DMS 273 treated with DMSO at 0.1 percent for 48 hours (cell line): ENCODE data around the gene PLIN1.

Experiments used
- DNase-seq: peaks from one replicate; lab custom pipeline; 2025; lab: John Stamatoyannopoulos, UW

Gene PLIN1

DNA sequence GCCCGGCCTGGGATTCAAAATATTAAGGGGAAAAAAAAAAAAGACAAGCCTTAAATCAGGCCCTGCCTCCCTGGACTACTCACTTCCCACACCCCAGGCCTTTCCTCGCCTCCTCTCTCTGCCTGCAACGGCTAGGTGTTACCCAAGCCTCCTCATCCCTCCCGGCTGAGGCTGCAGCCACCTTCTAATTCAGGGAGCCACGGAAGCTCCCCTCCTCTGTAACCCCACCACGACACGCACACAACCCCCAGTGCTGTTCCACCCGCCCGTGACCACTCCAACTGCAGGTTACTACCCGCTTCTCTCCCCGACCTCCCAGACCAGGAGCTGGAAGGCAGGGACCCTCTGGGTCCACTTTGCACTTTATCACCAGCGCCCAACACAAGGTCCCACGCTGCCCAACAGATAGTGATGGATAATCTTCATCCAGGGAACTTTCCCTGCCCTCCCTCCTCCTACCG, 24.8 kb downstream of the PLIN1 start:
- no peak for DNase-seq

DNA sequence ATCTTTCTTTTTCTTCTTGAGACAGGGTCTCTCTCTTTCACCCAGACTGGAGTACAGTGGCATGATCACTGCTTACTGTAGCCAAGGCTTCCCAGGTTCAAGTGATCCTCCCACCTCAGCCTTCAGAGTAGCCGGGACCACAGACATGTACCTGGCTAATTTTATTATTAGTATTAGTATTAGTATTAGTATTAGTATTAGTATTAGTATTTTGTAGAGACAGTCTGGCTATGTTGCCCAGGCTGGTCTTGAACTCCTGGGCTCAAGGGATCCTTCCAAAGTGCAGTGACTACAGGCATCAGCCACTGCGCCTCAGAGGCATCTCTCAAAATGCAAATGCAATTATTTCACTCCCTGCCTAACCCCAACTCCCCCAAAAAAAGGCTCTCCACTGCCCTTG, 25.6 kb downstream of the PLIN1 start:
- no peak for DNase-seq

DNA sequence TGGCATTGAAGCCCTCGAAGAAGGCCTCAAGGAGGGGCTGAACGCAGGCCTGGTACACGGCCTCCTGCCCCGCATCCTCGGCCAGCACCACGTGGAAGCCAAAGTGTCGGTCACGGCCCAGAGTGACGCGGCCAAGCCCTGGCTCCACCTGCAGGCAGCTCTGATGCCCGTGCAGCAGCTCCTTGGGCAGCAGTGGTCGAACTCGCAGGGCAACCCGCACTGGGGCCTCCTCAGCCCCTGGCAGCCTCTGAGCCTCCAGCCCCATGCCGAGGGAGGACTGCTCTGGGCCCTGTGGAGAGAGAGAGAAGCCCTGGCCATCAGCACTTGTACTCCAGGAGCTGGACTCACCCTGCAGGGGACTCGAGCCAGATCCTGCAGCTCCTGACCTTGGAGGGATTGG, 26.5 kb downstream of the PLIN1 start:
- DNase-seq = no peak

DNA sequence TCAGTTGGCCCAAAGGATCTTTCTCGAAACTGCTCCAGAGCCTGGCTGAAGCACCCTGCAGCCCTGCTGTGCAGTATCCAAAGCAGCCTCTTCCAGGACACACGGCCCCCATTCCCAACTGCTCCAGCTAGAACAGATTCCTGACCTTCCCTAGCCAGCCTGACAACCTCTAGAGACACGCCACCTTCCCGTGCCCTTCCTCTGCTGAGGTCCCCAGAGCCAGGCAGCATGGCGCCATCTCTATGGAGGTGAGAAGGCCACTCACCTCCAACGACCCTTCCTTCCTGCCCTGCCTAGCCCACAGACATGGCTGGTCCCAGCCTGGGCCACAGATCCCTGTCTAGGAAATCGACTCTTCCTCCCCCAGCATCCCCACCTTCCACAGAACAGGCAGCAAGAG, 27.0 kb downstream of the PLIN1 start:
- DNase-seq = no peak

DNA sequence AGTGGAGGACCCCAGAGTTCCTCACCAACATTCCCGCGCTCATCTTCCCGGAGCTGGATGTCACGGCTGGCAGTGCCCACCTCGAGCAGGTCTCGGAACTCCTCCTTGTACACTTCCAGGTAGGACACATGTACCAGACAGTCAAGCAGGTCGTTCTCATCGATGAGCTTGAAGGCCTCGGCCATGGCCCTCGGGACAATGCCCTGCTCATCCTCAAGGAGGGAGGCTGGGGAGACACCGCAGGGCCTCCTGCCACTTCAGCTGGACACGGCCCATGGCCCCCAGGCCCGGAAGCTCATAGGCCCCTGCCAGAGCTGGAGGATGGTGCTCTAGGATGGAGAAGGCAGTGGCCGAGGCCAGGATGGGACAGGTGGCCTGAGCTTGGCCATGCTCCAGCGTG, 29.5 kb downstream of the PLIN1 start:
- no peak for DNase-seq

DNA sequence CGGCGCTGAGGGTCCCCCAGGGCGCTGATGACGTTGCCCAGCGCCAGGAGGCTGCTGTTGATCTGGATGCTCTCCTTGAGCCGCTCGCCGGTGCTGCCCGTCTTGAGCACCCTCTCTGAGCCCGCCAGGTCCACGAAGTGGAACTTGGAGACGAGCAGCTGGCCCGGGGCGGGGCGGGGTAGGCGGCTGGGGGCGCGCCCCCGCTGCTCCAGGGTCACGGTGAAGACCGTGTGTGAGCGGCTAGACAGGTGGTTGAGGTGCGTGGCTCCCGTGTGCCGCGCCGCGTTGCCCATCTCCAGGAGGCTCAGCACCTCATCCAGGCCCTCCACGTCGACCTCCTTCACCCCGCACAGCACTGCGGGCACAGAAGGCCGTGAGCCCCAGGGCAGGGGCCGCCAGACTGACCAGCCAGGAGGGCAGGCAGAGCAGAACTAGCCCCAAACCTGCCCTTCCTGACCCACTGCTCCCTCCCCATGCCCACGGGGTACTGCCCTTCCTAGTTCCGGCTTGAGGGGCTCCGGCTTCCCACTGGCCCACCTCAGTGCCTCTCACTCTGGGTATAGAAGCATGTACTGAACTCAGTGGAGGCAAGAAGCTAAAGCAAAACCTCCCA, 30.0 kb downstream of the PLIN1 start:
- DNase-seq = no peak

DNA sequence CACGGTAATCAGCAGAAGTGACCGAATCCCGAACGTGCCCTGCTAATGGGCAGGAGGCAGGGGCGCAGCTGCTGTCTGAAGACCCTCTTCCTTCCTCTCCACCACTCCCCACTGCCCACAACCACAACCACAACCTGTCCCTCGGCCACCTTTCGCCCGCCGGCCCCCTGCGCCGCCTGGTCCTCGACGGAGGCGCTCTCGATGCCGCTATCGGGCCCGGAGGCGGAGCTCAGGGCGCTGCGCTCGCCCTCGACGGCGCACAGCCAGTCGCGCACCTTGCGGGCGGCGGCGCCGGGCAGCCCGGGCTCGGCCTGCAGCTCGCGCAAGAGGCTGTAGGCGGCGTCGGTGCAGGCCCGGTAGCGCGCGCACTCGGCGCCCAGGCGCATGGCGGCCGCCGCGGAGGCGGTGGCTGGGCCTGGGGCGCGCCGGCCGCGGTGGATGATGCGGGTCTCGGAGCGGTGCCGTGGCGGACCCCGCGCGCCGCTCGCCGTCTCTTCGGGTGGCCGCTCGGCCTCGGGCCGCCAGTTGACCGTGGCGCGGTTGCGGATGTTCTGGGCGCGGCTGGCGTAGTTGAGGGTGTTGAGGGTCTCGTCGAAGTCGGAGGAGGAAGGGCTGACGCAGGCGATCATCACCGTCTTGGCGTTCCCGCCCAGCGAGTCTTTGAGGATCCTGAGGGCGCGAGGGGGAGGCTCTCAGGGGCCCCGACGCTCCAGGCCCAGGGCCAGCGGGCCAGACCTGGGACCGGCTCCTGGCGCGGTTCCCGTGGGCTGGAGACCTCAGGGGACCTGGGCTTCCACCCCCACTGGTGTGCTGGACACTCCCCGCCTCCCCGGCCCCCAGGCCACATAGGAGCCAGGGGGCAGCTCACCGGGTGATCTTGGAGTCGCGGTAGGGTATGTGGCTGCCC, 30.8 kb downstream of the PLIN1 start:
- no peak for DNase-seq

DNA sequence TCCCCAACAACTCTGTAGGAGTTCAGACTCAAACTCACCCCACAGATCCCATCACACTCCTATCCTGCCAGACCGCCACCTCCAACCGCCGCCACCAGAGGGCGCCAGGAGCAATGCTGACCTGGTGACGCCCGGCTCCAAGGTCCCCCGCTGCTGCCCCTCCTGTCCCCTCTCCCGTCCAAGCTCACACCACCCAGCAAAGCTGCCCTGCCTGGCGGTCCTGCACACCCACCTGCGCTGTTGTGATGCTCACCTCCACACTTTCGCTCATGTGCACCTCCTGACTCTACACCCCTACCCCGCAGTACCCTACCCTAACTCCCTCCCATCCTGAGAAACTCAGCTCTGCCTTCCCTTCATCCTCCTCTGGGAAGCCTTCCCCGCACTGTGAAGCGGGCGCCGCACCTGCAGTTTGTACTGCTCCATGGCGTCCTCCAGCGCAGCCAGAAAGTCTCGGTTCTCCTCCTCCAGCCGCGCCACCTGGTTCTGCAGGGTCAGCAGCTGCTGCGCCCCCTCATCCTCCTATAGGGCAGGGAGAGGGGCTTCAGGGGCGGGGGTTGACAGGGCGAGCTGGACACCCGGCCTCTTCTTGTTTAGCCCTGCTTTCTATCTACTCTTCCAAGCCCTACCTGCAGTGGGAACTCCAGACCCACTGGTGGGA, 31.8 kb downstream of the PLIN1 start:
- no peak for DNase-seq

DNA sequence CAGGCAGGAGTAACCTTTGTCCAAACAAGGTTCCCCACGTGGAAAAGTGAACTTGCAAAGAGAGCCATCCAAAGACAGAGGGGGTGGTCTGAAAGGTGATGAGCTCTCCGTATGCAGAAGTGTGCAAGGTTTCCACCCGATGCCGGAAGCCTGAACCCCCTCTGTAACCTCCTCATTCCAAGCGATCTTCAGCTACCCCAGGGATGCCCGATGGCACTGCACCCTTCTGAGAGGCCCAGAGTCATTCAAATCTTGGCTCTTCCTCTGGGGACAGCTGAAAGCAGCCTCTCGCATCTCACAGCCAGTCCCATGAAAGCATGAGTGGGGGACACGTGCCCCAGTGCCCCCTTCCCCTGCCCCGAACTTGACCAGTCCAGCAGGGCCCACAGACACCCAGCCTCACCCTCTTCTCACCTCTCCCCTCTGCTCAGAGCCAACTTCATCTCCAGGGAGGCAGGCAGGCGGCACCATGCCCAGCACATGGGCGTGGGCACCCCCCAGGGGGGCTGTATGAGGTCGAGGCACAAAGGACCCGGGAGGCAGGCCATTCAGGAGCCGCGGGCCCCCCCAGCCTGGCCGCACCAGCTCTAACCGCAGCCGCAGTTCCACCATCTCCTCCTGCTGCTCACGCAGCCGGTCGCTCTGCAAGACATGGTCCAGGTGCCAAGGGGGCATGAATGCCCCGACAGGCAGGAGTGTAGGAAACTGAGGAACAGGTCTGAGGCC, 32.6 kb downstream of the PLIN1 start:
- no peak for DNase-seq

DNA sequence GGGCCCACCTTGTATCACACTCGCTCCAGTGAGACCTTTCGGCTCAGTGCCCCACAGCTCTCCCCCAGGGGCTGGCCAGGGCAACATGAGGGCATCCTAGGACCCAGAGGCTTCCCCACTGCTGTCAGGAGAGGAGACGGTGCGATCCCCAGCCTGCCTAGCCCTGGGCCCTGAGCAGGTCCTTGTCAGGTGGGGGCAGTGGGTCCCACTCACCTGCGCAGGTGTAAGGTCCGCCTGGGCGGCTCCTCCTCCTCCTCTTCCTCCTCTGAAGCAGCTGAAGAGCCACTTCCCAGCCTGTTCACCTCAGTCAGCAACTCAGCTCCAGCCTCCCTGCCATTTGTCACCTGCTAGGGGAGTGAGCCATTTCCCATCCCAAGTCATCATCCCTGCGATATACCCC, 33.5 kb downstream of the PLIN1 start:
- DNase-seq = no peak

DNA sequence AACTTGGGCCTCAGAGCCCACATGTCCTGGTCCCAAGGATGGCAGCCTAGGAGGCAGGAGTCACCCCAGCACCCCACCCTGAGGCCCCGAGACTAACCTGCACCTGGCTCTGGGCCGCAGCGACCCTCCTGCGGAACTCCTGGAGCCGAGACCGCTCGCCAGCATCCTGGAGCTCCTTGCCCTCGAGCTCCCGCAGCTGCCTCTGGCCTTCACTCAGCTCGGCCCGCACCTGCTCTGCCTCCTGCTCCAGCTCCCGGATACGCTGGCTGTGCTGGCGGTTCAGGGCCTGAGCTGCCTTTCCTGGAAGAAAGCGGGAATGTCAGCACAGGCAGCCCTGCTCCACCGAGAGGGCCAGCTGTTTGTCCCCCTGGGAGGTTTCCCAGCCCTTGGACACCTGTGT, 37.1 kb downstream of the PLIN1 start:
- no peak for DNase-seq

DNA sequence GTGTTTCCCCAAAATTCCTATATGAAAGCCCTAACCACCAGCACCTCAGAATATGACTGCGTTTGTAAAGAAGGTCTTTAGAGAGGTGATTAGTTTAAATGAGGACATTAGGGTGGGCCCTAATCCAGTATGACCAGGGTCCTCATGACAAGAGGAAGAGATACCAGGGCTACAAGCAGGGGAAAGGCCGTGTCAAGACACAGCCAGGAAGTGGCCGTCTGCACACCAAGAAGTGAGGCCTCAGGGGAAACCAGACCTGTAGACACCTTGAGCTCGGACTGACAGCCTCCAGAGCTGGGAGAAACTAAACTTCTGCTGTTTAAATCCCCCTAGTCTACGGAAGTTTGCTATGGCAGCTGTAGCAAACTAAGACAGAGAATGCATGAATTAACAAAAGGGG, 38.1 kb downstream of the PLIN1 start:
- DNase-seq = no peak

DNA sequence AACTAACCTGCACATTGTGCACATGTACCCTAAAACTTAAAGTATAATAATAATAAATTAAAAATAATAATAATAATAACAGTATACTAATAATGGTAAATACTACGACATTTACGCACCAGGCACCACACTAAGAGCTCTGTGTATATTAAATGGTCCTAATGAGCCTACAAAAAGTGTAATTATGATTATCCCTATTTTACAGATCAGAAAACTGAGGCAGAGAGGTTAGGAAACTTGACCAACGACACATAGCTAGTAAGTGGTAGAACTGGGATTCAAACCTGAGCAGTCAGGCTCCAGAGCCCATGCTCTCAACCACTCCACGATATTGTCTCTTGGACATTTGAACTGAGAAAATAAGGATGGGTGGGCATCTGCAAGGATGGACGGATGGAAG, 38.9 kb downstream of the PLIN1 start:
- no peak for DNase-seq

DNA sequence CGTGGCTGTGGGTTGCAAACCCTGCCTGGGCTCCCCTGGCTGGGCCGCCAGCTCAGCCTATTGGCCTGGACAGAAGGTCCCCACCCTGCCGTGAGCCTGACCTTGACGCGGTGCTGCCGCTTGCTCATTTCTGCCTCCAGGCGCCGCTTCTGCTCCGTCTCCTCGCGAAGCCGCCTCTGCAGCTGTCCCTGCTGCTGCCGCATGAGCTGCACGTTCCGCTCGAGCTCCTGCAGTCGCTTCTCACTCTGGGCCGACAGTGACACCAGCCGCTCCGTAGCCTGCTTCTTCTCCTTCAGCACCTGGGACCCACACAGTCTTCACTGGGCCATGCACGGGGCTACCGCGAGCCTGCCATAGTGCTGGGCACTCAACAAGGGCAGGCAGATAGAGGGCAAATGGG, 45.6 kb downstream of the PLIN1 start:
- no peak for DNase-seq

DNA sequence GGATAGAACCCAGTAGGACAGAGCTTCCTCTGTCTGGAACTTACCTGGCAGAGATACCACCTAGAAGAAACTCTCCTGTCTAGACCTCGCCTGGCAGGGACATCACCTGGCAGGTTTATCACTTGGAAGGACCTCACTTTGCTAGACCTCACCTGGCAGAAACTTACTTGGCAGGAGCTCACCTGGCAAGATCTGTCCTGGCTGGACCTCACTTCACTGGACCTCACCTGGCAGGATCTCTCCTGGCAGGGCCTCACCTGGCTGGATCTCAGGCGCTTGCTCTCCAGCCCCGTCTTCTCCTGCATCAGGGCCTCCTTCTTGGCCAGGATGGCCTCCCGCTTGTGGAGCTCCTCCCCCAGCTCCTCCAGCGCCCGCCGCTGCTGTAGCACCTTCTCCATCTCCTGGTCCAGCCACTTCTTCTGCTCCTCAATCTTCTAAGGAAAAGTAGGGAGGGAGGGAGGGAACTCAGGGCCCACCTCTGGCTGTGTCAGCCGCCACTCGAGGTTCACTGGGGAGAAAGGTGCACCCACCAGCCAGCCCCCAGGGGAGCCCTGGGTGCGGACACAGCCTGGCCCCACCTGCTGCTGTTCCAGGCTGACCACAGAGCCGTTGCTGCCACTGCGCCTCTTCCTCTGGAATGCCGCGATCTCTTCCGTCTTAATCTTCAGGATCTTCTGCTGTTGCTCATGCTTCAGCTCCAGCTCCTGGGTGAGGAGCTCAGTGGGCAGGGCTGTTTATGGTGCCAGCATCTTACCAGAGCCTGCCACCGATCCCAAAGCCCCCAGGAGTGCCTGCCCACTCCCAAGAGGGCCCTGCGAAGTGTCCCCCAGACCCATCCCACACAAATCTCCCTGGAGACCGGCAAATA, 46.4 kb downstream of the PLIN1 start:
- no peak for DNase-seq

DNA sequence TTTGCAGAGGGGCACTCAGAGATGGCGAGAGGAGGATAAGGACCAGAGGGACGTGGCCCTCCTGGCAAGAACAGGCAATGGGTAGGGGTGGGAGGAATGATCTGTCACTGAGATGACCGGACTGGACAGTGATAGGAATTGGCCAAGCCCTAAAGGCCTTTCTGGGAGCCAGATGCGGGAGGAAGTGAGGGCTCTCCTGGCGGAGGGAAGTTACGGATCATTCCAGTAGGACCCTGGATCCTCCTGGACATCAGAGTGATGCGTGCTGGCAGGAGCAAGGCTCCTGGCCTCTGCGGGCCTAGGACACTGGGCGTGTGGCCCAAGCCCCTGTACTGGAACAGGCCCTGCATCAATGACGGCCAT, 47.3 kb downstream of the PLIN1 start:
- no peak for DNase-seq

DNA sequence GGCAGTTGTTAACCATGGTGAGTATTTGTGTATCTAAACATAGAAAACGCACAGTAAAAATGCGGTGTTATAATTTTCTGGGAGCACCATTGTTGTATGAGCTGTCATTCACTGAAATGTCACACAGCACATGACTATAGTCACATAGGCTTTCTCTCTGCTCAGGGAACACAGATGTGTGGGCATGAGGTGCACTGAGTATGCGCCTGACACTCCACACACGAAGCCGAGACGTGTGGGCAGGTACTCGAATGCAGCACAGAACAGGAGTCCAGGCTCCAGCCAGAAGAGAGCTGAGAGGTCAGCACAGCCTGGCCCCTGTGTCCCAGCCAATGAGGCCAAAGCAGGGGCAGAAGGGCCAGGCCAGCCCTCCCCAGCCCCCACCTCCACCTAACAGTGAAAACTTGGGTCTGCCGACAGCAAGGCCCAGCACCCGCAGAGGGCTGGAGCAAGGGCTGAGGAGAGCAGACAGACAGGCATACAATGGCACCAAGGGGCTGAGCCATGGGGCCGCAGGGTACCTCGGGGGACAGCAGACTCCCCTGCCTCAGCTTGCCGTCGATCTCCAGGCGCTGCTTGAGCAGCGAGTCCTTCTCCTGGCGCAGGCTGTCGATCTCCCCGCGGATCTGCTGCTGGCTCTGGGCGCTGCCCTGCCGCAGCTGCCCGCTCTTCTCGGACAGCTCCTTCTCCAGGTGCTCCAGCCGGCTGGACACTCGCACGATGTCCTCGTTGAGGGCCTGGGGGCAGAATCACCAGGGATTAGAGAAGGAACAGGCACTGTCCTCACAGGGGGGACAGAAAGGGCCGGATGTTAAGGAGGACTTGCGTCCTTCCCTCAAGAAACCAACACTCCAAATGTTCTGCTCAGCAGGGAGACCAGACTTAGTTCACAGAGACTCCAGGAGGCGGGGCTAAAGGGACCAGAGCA, 47.9 kb downstream of the PLIN1 start:
- no peak for DNase-seq

DNA sequence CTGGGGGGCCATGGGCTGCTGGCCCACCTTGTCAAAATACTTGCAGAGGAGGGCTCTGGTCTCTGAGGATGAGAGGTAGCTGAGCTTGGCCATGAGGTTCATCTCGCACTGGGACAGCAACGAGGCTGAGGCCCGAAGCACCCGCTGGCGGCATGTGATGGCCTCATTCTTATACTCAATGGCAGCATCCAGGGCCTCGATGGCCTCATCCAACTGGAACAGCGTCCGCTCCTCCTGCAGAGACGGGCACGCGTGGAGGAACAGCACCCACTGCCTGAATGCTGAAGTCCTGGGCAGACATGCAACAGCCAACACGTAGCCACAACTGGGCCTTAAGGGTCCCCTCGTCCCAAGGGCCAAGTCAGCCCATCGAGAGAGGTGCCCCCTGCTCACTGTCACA, 48.9 kb downstream of the PLIN1 start:
- DNase-seq = no peak

DNA sequence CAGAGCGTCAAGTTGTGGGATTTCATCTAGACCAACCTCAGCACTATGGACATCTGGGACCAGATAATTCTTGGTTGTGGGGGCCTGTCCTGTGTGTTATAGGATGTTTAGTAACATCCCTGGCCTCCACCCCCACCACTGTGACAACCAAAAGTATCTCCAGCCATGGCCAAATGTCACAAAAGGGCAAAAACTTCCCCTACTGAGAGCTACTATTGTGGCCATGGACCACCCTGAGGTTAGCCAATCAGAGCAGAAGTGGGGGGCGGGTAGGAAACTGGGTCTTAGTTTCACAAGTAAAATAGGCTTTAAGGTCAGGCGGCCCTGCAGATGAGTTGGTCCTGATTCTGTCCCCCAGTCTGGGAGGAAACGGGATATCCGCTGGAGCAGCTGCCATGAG, 49.3 kb downstream of the PLIN1 start:
- DNase-seq = no peak
